Measurements from ENCODE around the gene SERP2. TPM values are rescaled to one million over a fixed set of nuclear protein-coding genes. Genes with fewer than 3 reads are reported as not detected.

Gene SERP2
- total and polyA plus RNA-seq, 9 of the 15 experiments (the other 6 are each of a cell fraction or from before 2014, with no cell fraction given), result 0.13 TPM; not detected in 8

- TF ChIP-seq TFAP4 (CRISPR knock-in tag; IDR thresholded peaks at IDR 0.05; ENCODE audit: borderline replicate concordance), result peak; percentile 96
- TF ChIP-seq PHB2 (IDR thresholded peaks at IDR 0.05; ENCODE audit: low read depth), result peak; percentile 94
- TF ChIP-seq CREB1 (IDR thresholded peaks at IDR 0.05), result peak; percentile 57; the same call in 1 of the 2 replicates
- TF ChIP-seq CREB1 (CRISPR knock-in tag; IDR thresholded peaks at IDR 0.05), result no peak
- peak; percentile 92 for TF ChIP-seq GATA2 (CRISPR knock-in tag; IDR thresholded peaks at IDR 0.05)
- TF ChIP-seq ZNF717 (CRISPR knock-in tag; IDR thresholded peaks at IDR 0.05), result no peak
- no peak; the same call in 1 of the 2 replicates for TF ChIP-seq ZNF609 (CRISPR knock-in tag; IDR thresholded peaks at IDR 0.05; ENCODE audit: borderline replicate concordance)
- no peak for TF ChIP-seq POLR2AphosphoS2 (IDR thresholded peaks at IDR 0.05; ENCODE audit: low read length)
- TF ChIP-seq MECOM (CRISPR knock-in tag; IDR thresholded peaks at IDR 0.05), result no peak
- TF ChIP-seq ZNF707 (CRISPR knock-in tag; conservative IDR thresholded peaks at IDR 0.05), result no peak
- no peak for TF ChIP-seq GATAD2A (IDR thresholded peaks at IDR 0.05)
- TF ChIP-seq CGGBP1 (CRISPR knock-in tag; IDR thresholded peaks at IDR 0.05), result no peak
- TF ChIP-seq NFIC (IDR thresholded peaks at IDR 0.05), result peak; percentile 91
- TF ChIP-seq NFRKB (IDR thresholded peaks at IDR 0.05; ENCODE audit: low read depth), result no peak
- TF ChIP-seq RFX7 (CRISPR knock-in tag; IDR thresholded peaks at IDR 0.05), result no peak
- no peak for TF ChIP-seq SP1 (CRISPR knock-in tag; IDR thresholded peaks at IDR 0.05)
- TF ChIP-seq TCFL5 (CRISPR knock-in tag; conservative IDR thresholded peaks at IDR 0.05), result no peak
- peak; percentile 62 for TF ChIP-seq VEZF1 (CRISPR knock-in tag; IDR thresholded peaks at IDR 0.05)
- TF ChIP-seq ZNF354B (CRISPR knock-in tag; IDR thresholded peaks at IDR 0.05), result no peak
- no peak for TF ChIP-seq ZNF695 (CRISPR knock-in tag; IDR thresholded peaks at IDR 0.05)
- TF ChIP-seq MITF (IDR thresholded peaks at IDR 0.05), result no peak
- TF ChIP-seq ZBTB17 (CRISPR knock-in tag; IDR thresholded peaks at IDR 0.05), result no peak
- peak; percentile 78; the same call in 1 of the 2 replicates for TF ChIP-seq HDAC2 (IDR thresholded peaks at IDR 0.05)
- no peak for TF ChIP-seq ZNF121 (CRISPR knock-in tag; conservative IDR thresholded peaks at IDR 0.05)
Observed at GRCh38 chr13:44397766-44398223, 24.2 kb downstream of the SERP2 start (continued).

All from K562 (cell line).